HEK293T (cell line): ENCODE data around the gene TMEM43.

Source experiments
- ARNT ChIP-seq: fragments of 450-650 bp; IDR thresholded peaks from 2 replicates; pipeline ENCODE4 v1.6.1; 2017; ENCODE audit warnings: mild to moderate bottlenecking
- BHLHE40 ChIP-seq: fragments of 450-650 bp; IDR thresholded peaks from 2 replicates; pipeline ENCODE4 v1.6.1; 2016; ENCODE audit warnings: mild to moderate bottlenecking, moderate library complexity, borderline replicate concordance
- FOXA1 ChIP-seq: fragments of 450-650 bp; IDR thresholded peaks from 2 replicates; pipeline ENCODE4 v1.6.1; 2016; ENCODE audit warnings: mild to moderate bottlenecking
- FOXM1 ChIP-seq: fragments of 450-650 bp; IDR thresholded peaks from 2 replicates; pipeline ENCODE4 v1.6.1; 2017; ENCODE audit warnings: mild to moderate bottlenecking, borderline replicate concordance
- HDGF ChIP-seq: fragments of 450-650 bp; IDR thresholded peaks from 2 replicates; pipeline ENCODE4 v1.6.1; 2017; ENCODE audit warnings: antibody characterized with exemption, borderline replicate concordance
- LEF1 ChIP-seq: fragments of 450-650 bp; IDR thresholded peaks from 2 replicates; pipeline ENCODE4 v1.6.1; 2017; ENCODE audit warnings: mild to moderate bottlenecking, borderline replicate concordance
- SP1 ChIP-seq: fragments of 450-650 bp; IDR thresholded peaks from 2 replicates; pipeline ENCODE4 v1.6.1; 2017
- SUZ12 ChIP-seq: fragments of 450-650 bp; IDR thresholded peaks from 2 replicates; pipeline ENCODE4 v1.6.1; 2016; ENCODE audit warnings: mild to moderate bottlenecking
- TARDBP ChIP-seq: fragments of 450-650 bp; IDR thresholded peaks from 2 replicates; pipeline ENCODE4 v1.6.1; 2016
- ZNF384 ChIP-seq: fragments of 450-650 bp; IDR thresholded peaks from 2 replicates; pipeline ENCODE4 v1.6.1; 2016
- TF ChIP-seq, protein P1 (sequence below): fragments of 450-650 bp; IDR thresholded peaks from 2 replicates; pipeline ENCODE4 v1.6.1; 2016

- no peak for TF ChIP-seq BHLHE40
- no peak for TF ChIP-seq FOXM1
- TF ChIP-seq ZNF384, result no peak
- TF ChIP-seq TARDBP, result no peak
- TF ChIP-seq LEF1, result no peak
- no peak for TF ChIP-seq SP1
- no peak for TF ChIP-seq FOXA1
- TF ChIP-seq, protein P1, sequence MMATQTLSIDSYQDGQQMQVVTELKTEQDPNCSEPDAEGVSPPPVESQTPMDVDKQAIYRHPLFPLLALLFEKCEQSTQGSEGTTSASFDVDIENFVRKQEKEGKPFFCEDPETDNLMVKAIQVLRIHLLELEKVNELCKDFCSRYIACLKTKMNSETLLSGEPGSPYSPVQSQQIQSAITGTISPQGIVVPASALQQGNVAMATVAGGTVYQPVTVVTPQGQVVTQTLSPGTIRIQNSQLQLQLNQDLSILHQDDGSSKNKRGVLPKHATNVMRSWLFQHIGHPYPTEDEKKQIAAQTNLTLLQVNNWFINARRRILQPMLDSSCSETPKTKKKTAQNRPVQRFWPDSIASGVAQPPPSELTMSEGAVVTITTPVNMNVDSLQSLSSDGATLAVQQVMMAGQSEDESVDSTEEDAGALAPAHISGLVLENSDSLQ, result no peak
- TF ChIP-seq HDGF, result no peak
- TF ChIP-seq SUZ12, result no peak
- no peak for TF ChIP-seq ARNT
Measured at GRCh38 chr3:14181253-14181652, 56.4 kb downstream of the TMEM43 start.
